Ishikawa (cell line): ENCODE data around the gene GLE1.

Source experiments
- EGR1 ChIP-seq: IDR thresholded peaks from 2 replicates; pipeline ENCODE4 v1.6.1; 2012
- EP300 ChIP-seq: IDR thresholded peaks from 2 replicates; pipeline ENCODE4 v1.6.1; 2012; ENCODE audit warnings: borderline replicate concordance
- FOXM1 ChIP-seq: IDR thresholded peaks from 2 replicates; pipeline ENCODE4 v1.6.1; 2012; ENCODE audit warnings: low read depth, borderline replicate concordance
- RAD21 ChIP-seq: IDR thresholded peaks from 2 replicates; pipeline ENCODE4 v1.6.1; 2012; ENCODE audit warnings: low read depth
- TAF1 ChIP-seq: IDR thresholded peaks from 2 replicates; pipeline ENCODE4 v1.6.1; 2012; ENCODE audit warnings: low read depth, mild to moderate bottlenecking
- USF1 ChIP-seq: IDR thresholded peaks from 2 replicates; pipeline ENCODE4 v1.6.1; 2012

- TF ChIP-seq RAD21: no peak
- TF ChIP-seq EGR1: no peak
- TF ChIP-seq USF1: no peak
- no peak for TF ChIP-seq TAF1
- no peak for TF ChIP-seq EP300
- TF ChIP-seq FOXM1: no peak
Observed at GRCh38 chr9:128503870-128504269, 649 bp upstream of the GLE1 start.
